ENCODE results near the gene CCNF.
A peak's percentile ranks its signal among the peaks of the same experiment; 100 is the strongest.
"Not testable (repeated sequence)": the region's sequence is repeated elsewhere in the genome, so short reads cannot be mapped to it uniquely, and the experiment has no call there.

CCNF gene

GRCh38 chr16:2428051-2428783 is 1.0 kb upstream of the CCNF start:
- DNase-seq = peak; percentile 12

DNA sequence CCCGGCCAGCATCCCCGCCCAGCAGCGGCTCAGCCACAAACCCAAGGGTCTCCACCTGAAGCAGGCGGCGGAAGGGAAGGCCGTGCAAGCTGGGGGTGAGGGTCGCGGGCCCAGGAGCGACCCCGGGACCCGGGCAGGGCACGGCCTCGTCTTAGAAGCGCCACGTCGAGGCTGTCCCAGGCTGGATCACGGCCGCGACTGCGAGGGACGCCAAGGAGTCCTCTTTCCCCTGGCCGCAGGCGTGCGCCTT is 538 bp upstream of the CCNF start:
- DNase-seq = no peak

DNA sequence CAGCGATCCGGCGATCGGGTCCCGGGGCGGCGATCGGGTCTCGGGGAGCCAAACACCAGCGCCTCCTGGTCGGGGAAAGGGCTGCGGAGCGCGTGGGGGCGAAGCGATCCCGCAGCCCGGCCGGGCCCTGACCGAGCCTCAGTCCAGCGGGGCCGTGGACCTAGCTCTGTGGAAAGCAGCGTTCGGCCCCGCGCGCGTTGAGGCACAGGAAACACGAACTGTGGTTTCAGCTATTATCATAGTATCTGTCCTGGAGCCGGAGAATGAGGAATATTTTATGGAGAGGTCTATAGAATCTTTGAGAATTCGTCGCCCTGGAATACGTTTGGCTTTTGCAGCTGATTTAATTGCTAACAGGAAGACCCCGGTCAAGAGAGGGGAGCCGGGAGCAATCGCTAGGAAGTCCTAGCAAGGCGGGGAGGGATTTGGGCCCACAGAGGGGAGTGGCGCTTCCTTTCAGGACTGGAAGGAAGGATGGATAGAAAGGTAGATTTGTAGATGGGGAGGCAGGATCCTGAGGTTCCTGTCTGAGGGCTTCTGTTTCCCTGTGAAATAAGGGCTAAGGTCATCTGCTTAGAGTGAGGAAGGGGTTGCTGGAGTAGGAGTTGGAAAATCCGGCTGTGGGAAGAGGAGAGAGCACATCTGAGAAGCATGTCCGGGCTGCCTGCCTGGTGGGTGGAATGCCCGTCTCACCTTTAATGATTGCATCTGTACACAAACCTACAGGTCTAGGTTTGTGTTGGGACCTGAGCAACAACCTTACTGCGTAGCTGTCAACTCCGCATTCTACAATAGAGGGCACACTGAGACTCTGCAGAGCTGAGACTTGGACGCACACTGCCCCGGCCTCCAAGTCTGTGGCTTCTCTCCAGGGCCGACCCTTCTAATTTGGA is 770 bp downstream of the CCNF start:
- no peak for DNase-seq

- DNase-seq = no peak
Observed at GRCh38 chr16:2432286-2432685, 3.0 kb downstream of the CCNF start.

GRCh38 chr16:2432801-2433505 is 3.7 kb downstream of the CCNF start:
- DNase-seq = no peak

DNA sequence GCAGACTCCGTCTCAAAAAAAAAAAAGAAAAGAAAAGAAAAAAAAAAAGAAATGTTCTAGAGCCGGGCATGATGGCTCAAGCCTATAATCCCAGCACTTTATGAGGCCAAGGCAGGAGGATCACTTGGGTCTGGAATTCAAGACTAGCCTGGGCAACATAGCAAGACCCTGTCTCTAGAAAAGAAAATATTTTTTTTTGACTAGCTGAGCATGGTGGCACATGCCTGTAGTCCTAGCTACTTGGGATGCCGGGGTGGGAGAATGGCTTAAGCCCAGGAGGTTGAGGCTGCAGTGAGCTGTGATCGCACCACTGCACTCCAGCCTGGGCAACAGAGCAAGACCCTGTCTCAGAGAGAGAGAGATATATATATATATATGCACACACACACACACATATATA is 6.0 kb downstream of the CCNF start:
- DNase-seq = not testable (repeated sequence)

DNA sequence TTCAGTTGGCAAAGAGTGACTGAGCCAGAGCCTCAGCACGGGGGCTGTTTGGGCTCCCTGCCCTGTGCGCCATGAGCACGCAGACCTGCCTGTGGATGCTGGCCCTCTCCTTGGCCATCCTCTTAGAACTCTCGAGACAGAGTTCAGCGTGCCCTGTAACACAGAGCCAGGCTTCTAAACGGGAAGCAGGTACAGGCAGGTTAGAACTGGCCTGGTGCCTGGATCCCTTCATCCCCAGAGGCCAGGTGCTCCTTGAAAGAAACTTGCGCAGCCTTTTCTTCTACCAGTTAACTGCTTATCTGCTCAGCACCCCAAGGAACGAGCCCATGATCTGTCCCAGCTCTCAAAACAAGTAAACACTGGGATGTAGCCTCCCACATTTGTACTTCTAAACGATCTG is 6.9 kb downstream of the CCNF start:
- DNase-seq = no peak

DNA sequence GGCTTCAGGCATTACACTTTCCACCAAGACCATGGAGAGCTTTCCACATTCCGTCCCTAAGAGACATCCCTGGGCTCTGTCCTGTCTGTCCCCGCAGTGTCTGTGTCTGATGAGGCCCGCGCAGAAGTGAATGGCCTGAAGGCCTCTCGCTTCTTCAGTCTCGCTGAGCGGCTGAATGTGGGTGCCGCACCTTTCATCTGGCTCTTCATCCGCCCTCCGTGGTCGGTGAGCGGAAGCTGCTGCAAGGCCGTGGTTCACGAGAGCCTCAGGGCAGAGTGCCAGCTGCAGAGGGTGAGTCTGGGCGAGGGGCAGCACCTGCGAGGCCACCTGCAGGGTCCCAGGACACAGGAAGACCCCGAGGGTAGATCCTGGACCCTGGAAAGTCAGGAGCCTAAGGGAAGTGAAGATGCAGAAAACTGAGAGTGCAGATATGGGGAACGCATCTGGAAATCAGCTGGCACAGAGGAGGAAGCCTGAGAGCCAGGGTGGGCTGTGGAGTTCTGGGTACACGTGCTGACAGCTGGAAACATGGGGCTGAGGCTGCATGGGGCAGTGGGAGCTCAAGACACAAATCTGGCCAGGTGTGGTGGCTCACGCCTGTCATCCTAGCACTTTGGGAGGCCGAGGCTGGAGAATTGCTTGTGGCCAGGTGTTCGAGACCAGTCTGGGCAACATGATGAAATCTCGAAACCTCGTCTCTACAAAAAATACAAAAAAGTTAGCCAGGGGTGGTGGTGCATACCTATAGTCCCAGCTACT is 8.0 kb downstream of the CCNF start:
- DNase-seq = no peak

- no peak for DNase-seq
Observed at GRCh38 chr16:2438121-2438520, 8.9 kb downstream of the CCNF start.

DNA sequence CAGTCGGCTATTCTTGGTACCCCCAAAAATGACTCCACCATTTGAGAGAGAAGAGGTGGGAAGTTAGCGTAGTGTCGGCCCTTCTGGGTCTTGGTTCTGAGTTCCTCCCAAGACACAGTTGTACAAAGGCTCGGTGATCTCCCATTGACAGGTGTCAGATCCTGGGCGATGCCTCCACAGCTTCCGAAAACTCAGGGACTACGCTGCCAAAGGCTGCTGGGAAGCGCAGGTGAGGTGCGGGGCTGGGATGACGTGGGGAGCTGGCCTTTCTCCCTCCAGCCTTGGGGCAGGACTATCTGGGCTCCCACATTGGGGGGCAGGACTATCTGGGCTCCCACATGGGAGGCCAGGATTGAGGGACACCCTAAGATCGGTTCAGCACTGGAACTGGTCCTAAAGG is 10.4 kb downstream of the CCNF start:
- DNase-seq = no peak

DNA sequence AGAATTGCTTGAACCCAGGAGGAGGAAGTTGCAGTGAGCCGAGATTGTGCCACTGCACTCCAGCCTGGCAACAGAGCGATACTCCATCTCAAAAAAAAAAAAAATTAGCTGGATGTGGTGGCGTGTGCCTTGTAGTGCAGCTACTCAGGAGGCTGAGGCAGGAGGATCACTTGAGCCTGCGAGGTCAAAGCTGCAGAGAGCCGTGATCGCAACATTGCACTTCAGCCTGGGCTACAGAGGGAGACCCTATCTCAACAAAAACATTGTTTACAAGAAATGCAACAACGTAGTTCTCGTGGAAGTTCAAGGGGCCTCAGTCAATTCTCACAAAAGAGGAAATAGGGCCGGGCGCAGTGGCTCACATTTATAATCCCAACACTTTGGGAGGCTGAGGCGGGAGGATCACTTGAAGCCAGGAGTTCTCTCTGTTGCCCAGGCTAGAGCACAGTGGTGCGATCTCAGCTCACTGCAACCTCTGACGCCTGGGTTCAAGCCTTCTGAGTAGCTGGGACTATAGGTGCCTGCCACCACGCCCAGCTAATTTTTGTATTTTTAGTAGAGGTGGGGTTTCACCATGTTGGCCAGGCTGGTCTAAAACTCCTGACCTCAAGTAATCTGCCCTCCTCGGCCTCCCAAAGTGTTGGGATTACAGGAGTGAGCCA is 12.0 kb downstream of the CCNF start:
- DNase-seq = not testable (repeated sequence)

GRCh38 chr16:2443555-2443954 is 14.3 kb downstream of the CCNF start:
- DNase-seq = no peak

DNA sequence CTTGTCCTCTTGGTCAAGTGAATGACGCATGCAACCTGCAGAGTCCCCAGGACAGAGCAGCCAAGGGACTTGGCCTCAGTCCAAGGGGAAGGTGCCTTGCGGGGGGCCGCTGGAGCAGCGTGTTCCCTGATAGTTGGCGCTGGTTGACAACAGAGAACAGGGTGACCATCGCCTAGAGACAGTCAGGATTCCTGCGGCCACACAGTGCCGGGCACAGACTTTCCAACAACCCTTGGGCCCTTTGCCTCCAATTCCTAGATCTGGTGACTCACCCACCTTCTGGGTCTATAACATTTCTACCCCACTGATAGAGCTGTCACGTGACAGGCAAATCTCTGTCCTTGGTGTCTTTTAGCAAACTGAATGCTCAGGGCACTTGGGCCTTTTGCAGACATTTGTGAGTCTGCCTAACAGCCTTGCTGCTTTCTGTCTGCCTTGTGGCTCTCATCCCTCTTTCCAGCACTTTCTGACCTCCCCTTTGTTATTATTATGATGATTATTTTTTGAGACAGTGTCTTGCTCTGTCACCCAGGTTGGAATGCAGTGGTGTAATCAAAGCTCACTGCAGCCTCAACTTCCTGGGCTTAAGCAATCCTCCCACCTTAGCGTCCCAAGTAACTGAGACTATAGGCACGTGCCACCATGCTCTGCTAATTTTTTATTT is 18.8 kb downstream of the CCNF start:
- no peak for DNase-seq

- no peak for DNase-seq
Observed at GRCh38 chr16:2449118-2449517, 19.9 kb downstream of the CCNF start.

GRCh38 chr16:2450535-2450934 is 21.3 kb downstream of the CCNF start:
- DNase-seq = no peak

DNA sequence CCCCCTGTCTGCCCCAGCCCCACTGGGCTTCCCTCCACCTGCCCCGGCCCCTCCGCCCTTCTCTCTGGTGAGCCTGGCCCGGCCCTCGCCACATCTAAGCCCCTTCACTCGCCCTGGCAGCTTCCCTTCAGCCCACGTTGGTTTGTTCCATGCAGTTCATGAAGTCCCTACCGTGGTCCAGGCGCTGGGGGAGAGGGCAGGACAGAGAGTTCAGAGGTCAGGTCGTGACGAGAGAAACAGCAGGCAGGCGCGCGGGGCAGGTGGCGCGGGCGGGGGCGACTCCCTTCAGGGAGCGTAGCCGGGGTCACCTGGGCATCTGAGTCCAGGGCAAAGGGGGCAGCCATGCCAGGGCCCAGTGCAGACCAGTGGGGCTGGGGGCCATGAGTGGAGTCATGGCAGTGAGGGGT is 21.7 kb downstream of the CCNF start:
- no peak for DNase-seq

- no peak for DNase-seq
Observed at GRCh38 chr16:2451851-2452320, 22.6 kb downstream of the CCNF start.

DNA sequence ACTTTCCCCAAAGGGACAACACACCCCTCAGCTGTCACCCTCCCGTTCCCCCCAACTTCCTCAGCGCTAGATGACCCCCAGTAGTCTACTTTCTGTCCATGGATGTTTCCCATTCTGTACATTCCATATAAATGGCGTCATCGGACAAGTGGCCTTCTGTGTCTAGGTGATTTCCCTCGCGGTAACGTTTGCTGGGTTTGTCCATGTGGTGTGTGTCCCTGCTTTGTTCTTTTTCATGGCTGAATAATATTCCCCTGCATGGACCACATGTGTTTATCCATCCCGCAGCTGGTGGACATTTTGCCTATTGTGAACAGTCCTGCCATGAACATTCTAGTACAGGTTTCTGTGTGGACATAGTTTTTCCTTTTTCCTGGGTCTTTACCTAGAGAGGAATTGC is 23.4 kb downstream of the CCNF start:
- no peak for DNase-seq

- DNase-seq = no peak
Observed at GRCh38 chr16:2455081-2455845, 26.0 kb downstream of the CCNF start.

DNA sequence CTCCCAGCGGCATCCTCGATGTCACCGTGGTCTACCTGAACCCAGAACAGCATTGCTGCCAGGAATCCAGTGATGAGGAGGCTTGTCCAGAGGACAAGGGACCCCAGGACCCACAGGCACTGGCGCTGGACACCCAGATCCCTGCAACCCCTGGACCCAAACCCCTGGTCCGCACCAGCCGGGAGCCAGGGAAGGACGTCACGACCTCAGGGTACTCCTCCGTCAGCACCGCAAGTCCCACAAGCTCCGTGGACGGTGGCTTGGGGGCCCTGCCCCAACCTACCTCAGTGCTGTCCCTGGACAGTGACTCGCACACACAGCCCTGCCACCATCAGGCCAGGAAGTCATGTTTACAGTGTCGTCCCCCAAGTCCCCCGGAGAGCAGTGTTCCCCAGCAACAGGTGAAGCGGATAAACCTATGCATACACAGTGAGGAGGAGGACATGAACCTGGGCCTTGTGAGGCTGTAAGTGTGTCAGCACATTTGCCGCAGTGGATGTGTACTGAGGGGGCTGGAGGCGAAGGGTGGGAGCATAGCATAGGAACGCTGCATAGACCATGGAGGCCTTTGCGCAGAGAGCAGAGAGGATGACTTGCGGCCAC is 27.4 kb downstream of the CCNF start:
- DNase-seq = no peak

DNA sequence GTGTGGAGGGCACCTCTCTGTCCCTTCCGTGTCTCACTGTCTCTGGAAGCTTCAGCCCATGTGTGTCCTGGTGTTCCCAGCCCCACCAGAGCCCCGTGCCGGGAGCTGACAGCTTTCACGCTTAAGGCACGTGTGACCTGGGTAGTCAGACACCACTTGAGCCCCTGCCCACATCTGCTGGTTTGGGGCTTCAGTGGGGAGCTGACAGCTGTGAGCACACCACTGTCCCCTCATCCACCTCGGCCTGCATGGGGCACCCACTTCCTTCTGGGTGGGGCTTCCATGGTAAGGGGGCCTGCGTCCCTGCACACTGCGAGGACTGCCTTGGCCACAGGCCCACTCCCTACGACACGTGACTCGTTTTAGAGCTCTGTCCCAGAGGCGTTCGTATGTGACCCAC is 28.0 kb downstream of the CCNF start:
- DNase-seq = no peak

Measured in DMS153 (cell line).